HEK293 (cell line): Measurements from ENCODE around the gene ZNF302.
A peak's percentile ranks its signal among the peaks of the same experiment; 100 is the strongest.

Experiments used
- BCL11A ChIP-seq: fragments of 450-650 bp; formaldehyde crosslinking; IDR thresholded peaks from 2 replicates; pipeline ENCODE4 v1.5.1; 2016; ENCODE audit warnings: low read depth, missing biosample characterization, missing genetic modification characterization
- GFI1B ChIP-seq: fragments of 450-650 bp; formaldehyde crosslinking; IDR thresholded peaks from 2 replicates; pipeline ENCODE4 v1.5.1; 2016; ENCODE audit warnings: missing biosample characterization, missing genetic modification characterization
- GLIS2 ChIP-seq: fragments of 450-650 bp; formaldehyde crosslinking; IDR thresholded peaks from 2 replicates; pipeline ENCODE4 v1.5.1; 2016; ENCODE audit warnings: missing biosample characterization, missing genetic modification characterization
- HOXA7 ChIP-seq: sonication (generic); formaldehyde crosslinking; IDR thresholded peaks from 2 replicates; pipeline ENCODE4 v1.8.1; 2022; ENCODE audit warnings: missing genetic modification reagents, borderline replicate concordance
- IKZF3 ChIP-seq: fragments of 450-650 bp; IDR thresholded peaks from 2 replicates; pipeline ENCODE4 v1.5.0; 2018; ENCODE audit warnings: missing biosample characterization, mild to moderate bottlenecking, missing genetic modification characterization, moderate library complexity
- KLF10 ChIP-seq: fragments of 450-650 bp; IDR thresholded peaks from 2 replicates; pipeline ENCODE4 v1.5.1; 2018; ENCODE audit warnings: missing biosample characterization, mild to moderate bottlenecking, missing genetic modification characterization
- MZF1 ChIP-seq: fragments of 450-650 bp; formaldehyde crosslinking; IDR thresholded peaks from 2 replicates; pipeline ENCODE4 v1.5.1; 2017; ENCODE audit warnings: missing biosample characterization, missing genetic modification characterization, borderline replicate concordance
- OVOL3 ChIP-seq: fragments of 450-650 bp; formaldehyde crosslinking; IDR thresholded peaks from 2 replicates; pipeline ENCODE4 v1.5.1; 2016; ENCODE audit warnings: missing biosample characterization, missing genetic modification characterization
- RBAK ChIP-seq: fragments of 450-650 bp; formaldehyde crosslinking; IDR thresholded peaks from 2 replicates; pipeline ENCODE4 v1.5.1; 2016; ENCODE audit warnings: missing biosample characterization, missing genetic modification characterization
- SCRT2 ChIP-seq: fragments of 450-650 bp; formaldehyde crosslinking; IDR thresholded peaks from 2 replicates; pipeline ENCODE4 v1.5.1; 2016; ENCODE audit warnings: missing biosample characterization, missing genetic modification characterization
- SP7 ChIP-seq: fragments of 450-650 bp; formaldehyde crosslinking; IDR thresholded peaks from 2 replicates; pipeline ENCODE4 v1.5.1; 2016; ENCODE audit warnings: missing biosample characterization, missing genetic modification characterization
- ZFP3 ChIP-seq: fragments of 450-650 bp; formaldehyde crosslinking; IDR thresholded peaks from 2 replicates; pipeline ENCODE4 v1.5.1; 2016; ENCODE audit warnings: low read depth, missing biosample characterization, missing genetic modification characterization
- ZNF132 ChIP-seq: fragments of 450-650 bp; formaldehyde crosslinking; IDR thresholded peaks from 2 replicates; pipeline ENCODE4 v1.5.1; 2017; ENCODE audit warnings: missing biosample characterization, missing genetic modification characterization, borderline replicate concordance
- ZNF146 ChIP-seq: fragments of 450-650 bp; formaldehyde crosslinking; IDR thresholded peaks from 2 replicates; pipeline ENCODE4 v1.5.1; 2016; ENCODE audit warnings: missing biosample characterization, missing genetic modification characterization
- ZNF16 ChIP-seq: fragments of 450-650 bp; formaldehyde crosslinking; IDR thresholded peaks from 2 replicates; pipeline ENCODE4 v1.5.1; 2016; ENCODE audit warnings: low read depth, missing biosample characterization, missing genetic modification characterization
- ZNF202 ChIP-seq: fragments of 450-650 bp; formaldehyde crosslinking; IDR thresholded peaks from 2 replicates; pipeline ENCODE4 v1.5.1; 2016; ENCODE audit warnings: missing biosample characterization, missing genetic modification characterization, borderline replicate concordance
- ZNF223 ChIP-seq: fragments of 450-650 bp; formaldehyde crosslinking; IDR thresholded peaks from 2 replicates; pipeline ENCODE4 v1.5.1; 2016; ENCODE audit warnings: missing biosample characterization, missing genetic modification characterization
- ZNF311 ChIP-seq: fragments of 450-650 bp; formaldehyde crosslinking; IDR thresholded peaks from 2 replicates; pipeline ENCODE4 v1.5.1; 2017; ENCODE audit warnings: missing biosample characterization, missing genetic modification characterization, borderline replicate concordance
- ZNF391 ChIP-seq: fragments of 450-650 bp; formaldehyde crosslinking; IDR thresholded peaks from 2 replicates; pipeline ENCODE4 v1.5.1; 2016; ENCODE audit warnings: low read depth, missing biosample characterization, missing genetic modification characterization, borderline replicate concordance
- ZNF404 ChIP-seq: fragments of 450-650 bp; formaldehyde crosslinking; IDR thresholded peaks from 2 replicates; pipeline ENCODE4 v1.5.1; 2017; ENCODE audit warnings: missing biosample characterization, missing genetic modification characterization
- ZNF416 ChIP-seq: fragments of 450-650 bp; formaldehyde crosslinking; IDR thresholded peaks from 2 replicates; pipeline ENCODE4 v1.5.1; 2016; ENCODE audit warnings: missing biosample characterization, missing genetic modification characterization
- ZNF423 ChIP-seq: fragments of 450-650 bp; formaldehyde crosslinking; IDR thresholded peaks from 2 replicates; pipeline ENCODE4 v1.5.1; 2016; ENCODE audit warnings: missing biosample characterization, missing genetic modification characterization
- ZNF449 ChIP-seq: fragments of 450-650 bp; formaldehyde crosslinking; IDR thresholded peaks from 2 replicates; pipeline ENCODE4 v1.5.1; 2017; ENCODE audit warnings: missing biosample characterization, mild to moderate bottlenecking, missing genetic modification characterization, moderate library complexity
- ZNF571 ChIP-seq: fragments of 450-650 bp; formaldehyde crosslinking; IDR thresholded peaks from 2 replicates; pipeline ENCODE4 v1.5.0; 2017; ENCODE audit warnings: missing biosample characterization, missing genetic modification characterization
- ZNF654 ChIP-seq: fragments of 450-650 bp; formaldehyde crosslinking; IDR thresholded peaks from 2 replicates; pipeline ENCODE4 v1.5.1; 2016; ENCODE audit warnings: low read depth, missing biosample characterization, missing genetic modification characterization
- ZNF670 ChIP-seq: fragments of 450-650 bp; formaldehyde crosslinking; IDR thresholded peaks from 2 replicates; pipeline ENCODE4 v1.5.1; 2016; ENCODE audit warnings: missing biosample characterization, missing genetic modification characterization, low read depth
- ZNF747 ChIP-seq: fragments of 450-650 bp; formaldehyde crosslinking; IDR thresholded peaks from 2 replicates; pipeline ENCODE4 v1.5.1; 2016; ENCODE audit warnings: missing biosample characterization, missing genetic modification characterization
- ZNF776 ChIP-seq: fragments of 450-650 bp; formaldehyde crosslinking; IDR thresholded peaks from 2 replicates; pipeline ENCODE4 v1.5.0; 2017; ENCODE audit warnings: missing biosample characterization, missing genetic modification characterization, borderline replicate concordance
- TF ChIP-seq, protein P1 (sequence below): fragments of 450-650 bp; formaldehyde crosslinking; IDR thresholded peaks from 2 replicates; pipeline ENCODE4 v1.5.1; 2016; ENCODE audit warnings: missing biosample characterization, missing genetic modification characterization
- TF ChIP-seq, protein P2 (sequence below): fragments of 450-650 bp; formaldehyde crosslinking; IDR thresholded peaks from 2 replicates; pipeline ENCODE4 v1.5.1; 2016; ENCODE audit warnings: missing biosample characterization, missing genetic modification characterization
- TF ChIP-seq, protein P3 (sequence below): fragments of 450-650 bp; formaldehyde crosslinking; IDR thresholded peaks from 2 replicates; pipeline ENCODE4 v1.5.1; 2016; ENCODE audit warnings: missing biosample characterization, missing genetic modification characterization
- TF ChIP-seq, protein P4 (sequence below): fragments of 450-650 bp; formaldehyde crosslinking; IDR thresholded peaks from 2 replicates; pipeline ENCODE4 v1.5.1; 2016; ENCODE audit warnings: missing biosample characterization, missing genetic modification characterization, low read depth

The ZNF302 gene

DNA sequence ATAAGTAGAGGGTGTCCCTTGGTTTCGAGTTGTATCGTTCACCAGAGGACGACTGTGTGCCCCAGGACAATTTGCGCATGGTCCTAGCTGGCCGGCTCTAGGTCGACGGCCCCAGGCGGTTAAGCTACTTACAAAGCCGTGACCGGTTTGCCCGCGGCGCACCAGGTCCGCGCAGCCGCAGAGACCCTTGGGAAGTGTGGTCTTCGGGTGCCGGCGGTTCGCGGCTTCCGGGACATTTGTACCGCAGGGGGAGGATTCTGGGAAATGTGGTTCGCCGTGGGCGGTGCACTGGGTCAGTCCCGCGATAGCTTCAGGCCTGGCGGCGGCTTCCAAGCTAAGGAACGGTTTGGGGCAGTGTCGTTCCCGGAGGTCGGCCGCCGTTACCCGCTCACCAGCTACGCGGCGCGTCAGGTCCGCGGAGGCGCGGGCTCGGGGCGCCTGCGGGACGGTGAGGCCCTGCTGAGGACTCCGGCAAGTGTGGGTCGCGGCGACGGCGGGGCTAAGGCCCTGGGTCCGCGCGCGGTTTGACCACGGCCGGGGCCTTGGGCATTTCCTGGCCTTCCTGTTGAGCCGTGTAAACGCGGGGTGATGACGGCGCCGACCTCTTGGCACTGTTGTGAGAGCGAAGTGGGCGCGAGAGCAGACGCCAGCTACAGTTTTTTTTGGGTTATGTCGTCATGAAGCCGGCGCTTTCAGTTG, at the start of gene ZNF302 (continued):
- TF ChIP-seq, protein P1, sequence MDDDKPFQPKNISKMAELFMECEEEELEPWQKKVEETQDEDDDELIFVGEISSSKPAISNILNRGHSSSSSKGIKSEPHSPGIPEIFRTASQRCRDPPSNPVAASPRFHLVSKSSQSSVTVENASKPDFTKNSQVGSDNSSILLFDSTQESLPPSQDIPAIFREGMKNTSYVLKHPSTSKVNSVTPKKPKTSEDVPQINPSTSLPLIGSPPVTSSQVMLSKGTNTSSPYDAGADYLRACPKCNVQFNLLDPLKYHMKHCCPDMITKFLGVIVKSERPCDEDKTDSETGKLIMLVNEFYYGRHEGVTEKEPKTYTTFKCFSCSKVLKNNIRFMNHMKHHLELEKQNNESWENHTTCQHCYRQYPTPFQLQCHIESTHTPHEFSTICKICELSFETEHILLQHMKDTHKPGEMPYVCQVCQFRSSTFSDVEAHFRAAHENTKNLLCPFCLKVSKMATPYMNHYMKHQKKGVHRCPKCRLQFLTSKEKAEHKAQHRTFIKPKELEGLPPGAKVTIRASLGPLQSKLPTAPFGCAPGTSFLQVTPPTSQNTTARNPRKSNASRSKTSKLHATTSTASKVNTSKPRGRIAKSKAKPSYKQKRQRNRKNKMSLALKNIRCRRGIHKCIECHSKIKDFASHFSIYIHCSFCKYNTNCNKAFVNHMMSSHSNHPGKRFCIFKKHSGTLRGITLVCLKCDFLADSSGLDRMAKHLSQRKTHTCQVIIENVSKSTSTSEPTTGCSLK (tag by site-specific recombination) = no peak
- TF ChIP-seq GLIS2 (tag by site-specific recombination) (no peak), HOXA7 (peak; percentile 32; the same call in 1 of the 2 replicates), ZFP3 (tag by site-specific recombination) (no peak), ZNF747 (tag by site-specific recombination) (no peak), ZNF404 (tag by site-specific recombination) (no peak), ZNF423 (tag by site-specific recombination) (no peak), MZF1 (tag by site-specific recombination) (no peak), ZNF670 (tag by site-specific recombination) (no peak), SCRT2 (peak; percentile 98), ZNF146 (peak; percentile 36; the same call in 1 of the 2 replicates), ZNF16 (tag by site-specific recombination) (no peak), RBAK (no peak), ZNF223 (0 out of 2 replicates have a peak, but pooled peaks have one; percentile 22), ZNF449 (tag by site-specific recombination) (no peak; the same call in 1 of the 2 replicates), ZNF654 (tag by site-specific recombination) (no peak), ZNF311 (tag by site-specific recombination) (no peak), ZNF391 (tag by site-specific recombination) (no peak; the same call in 1 of the 2 replicates), OVOL3 (no peak), BCL11A (tag by site-specific recombination) (0 out of 2 replicates have a peak, but pooled peaks have one; percentile 53), IKZF3 (tag by site-specific recombination) (no peak; the same call in 1 of the 2 replicates), KLF10 (peak; percentile 55), ZNF202 (tag by site-specific recombination) (no peak), ZNF571 (tag by site-specific recombination) (no peak), SP7 (tag by site-specific recombination) (peak; percentile 73), ZNF416 (tag by site-specific recombination) (no peak), ZNF132 (tag by site-specific recombination) (no peak), GFI1B (no peak; the same call in 1 of the 2 replicates), ZNF776 (tag by site-specific recombination) (no peak; the same call in 1 of the 2 replicates)
- TF ChIP-seq, protein P2, sequence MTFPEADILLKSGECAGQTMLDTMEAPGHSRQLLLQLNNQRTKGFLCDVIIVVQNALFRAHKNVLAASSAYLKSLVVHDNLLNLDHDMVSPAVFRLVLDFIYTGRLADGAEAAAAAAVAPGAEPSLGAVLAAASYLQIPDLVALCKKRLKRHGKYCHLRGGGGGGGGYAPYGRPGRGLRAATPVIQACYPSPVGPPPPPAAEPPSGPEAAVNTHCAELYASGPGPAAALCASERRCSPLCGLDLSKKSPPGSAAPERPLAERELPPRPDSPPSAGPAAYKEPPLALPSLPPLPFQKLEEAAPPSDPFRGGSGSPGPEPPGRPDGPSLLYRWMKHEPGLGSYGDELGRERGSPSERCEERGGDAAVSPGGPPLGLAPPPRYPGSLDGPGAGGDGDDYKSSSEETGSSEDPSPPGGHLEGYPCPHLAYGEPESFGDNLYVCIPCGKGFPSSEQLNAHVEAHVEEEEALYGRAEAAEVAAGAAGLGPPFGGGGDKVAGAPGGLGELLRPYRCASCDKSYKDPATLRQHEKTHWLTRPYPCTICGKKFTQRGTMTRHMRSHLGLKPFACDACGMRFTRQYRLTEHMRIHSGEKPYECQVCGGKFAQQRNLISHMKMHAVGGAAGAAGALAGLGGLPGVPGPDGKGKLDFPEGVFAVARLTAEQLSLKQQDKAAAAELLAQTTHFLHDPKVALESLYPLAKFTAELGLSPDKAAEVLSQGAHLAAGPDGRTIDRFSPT (tag by site-specific recombination) = no peak
- TF ChIP-seq, protein P3, sequence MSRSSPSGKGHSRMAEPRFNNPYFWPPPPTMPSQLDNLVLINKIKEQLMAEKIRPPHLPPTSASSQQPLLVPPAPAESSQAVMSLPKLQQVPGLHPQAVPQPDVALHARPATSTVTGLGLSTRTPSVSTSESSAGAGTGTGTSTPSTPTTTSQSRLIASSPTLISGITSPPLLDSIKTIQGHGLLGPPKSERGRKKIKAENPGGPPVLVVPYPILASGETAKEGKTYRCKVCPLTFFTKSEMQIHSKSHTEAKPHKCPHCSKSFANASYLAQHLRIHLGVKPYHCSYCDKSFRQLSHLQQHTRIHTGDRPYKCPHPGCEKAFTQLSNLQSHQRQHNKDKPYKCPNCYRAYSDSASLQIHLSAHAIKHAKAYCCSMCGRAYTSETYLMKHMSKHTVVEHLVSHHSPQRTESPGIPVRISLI = 0 out of 2 replicates have a peak, but pooled peaks have one; percentile 26
- TF ChIP-seq, protein P4, sequence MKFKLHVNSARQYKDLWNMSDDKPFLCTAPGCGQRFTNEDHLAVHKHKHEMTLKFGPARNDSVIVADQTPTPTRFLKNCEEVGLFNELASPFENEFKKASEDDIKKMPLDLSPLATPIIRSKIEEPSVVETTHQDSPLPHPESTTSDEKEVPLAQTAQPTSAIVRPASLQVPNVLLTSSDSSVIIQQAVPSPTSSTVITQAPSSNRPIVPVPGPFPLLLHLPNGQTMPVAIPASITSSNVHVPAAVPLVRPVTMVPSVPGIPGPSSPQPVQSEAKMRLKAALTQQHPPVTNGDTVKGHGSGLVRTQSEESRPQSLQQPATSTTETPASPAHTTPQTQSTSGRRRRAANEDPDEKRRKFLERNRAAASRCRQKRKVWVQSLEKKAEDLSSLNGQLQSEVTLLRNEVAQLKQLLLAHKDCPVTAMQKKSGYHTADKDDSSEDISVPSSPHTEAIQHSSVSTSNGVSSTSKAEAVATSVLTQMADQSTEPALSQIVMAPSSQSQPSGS = no peak; the same call in 1 of the 2 replicates
